C4-2B (cell line): ENCODE measurements around the gene ITPR2.

Source experiments
- H3K27ac ChIP-seq: fragments of 450-650 bp; 2 replicates; pipeline ENCODE4 v1.5.1; 2017
- CTCF ChIP-seq: fragments of 450-650 bp; conservative IDR thresholded peaks from 2 replicates; pipeline ENCODE4 v1.5.1; 2017; ENCODE audit warnings: mild to moderate bottlenecking
- ZFX ChIP-seq: fragments of 450-650 bp; IDR thresholded peaks from 2 replicates; pipeline ENCODE4 v1.6.1; 2017

ITPR2 gene

GRCh38 chr12:26299751-26300150 lies 533.2 kb downstream of the ITPR2 start:
- TF ChIP-seq ZFX (no peak), CTCF (no peak)
- H3K27ac ChIP-seq = no peak overlapping the region

- no peak overlapping the region for H3K27ac ChIP-seq
- TF ChIP-seq ZFX (no peak), CTCF (no peak)
Measured at GRCh38 chr12:26298785-26299621, 534.0 kb downstream of the ITPR2 start.

GRCh38 chr12:26297396-26298070 lies 535.5 kb downstream of the ITPR2 start:
- H3K27ac ChIP-seq = no peak overlapping the region
- no peak for TF ChIP-seq CTCF
- no peak for TF ChIP-seq ZFX

GRCh38 chr12:26295001-26295400 lies 538.0 kb downstream of the ITPR2 start:
- TF ChIP-seq ZFX (no peak), CTCF (no peak)
- no peak overlapping the region for H3K27ac ChIP-seq

- TF ChIP-seq CTCF (no peak), ZFX (no peak)
- no peak overlapping the region for H3K27ac ChIP-seq
Measured at GRCh38 chr12:26293612-26294011, 539.4 kb downstream of the ITPR2 start.

- TF ChIP-seq CTCF (no peak), ZFX (no peak)
- no peak overlapping the region for H3K27ac ChIP-seq
Measured at GRCh38 chr12:26292596-26292995, 540.4 kb downstream of the ITPR2 start.

- TF ChIP-seq ZFX (no peak), CTCF (no peak)
- H3K27ac ChIP-seq = no peak overlapping the region
Measured at GRCh38 chr12:26290565-26290964, 542.4 kb downstream of the ITPR2 start.
